Naive thymus-derived CD4-positive, alpha-beta T cell (primary cell): ENCODE results near the gene ATP2B2. TPM values are rescaled to one million over a fixed set of nuclear protein-coding genes. Genes with fewer than 3 reads are reported as not detected.

ENCODE experiments used
- ATAC-seq: fragments of 150-1000 bp; cut with Tn5 transposase; 2 replicates; pipeline ENCODE4 v1.10.0; 2021; ENCODE audit warnings: mild to moderate bottlenecking, moderate library complexity
- CTCF ChIA-PET: fragments of 350-600 bp; sonication (Branson Sonifier 250); formaldehyde crosslinking; loops from one replicate; lab custom pipeline; 2021; ENCODE audit warnings: antibody characterized with exemption; lab: Charles Lee
- POLR2A ChIA-PET: fragments of 350-600 bp; sonication (Branson Sonifier 250); formaldehyde crosslinking; loops from one replicate; lab custom pipeline; 2021; ENCODE audit warnings: antibody characterized with exemption, inconsistent platforms; lab: Charles Lee
- DNase-seq, 9 donors: peaks; one replicate each; pipeline versions ENCODE4 v3.0.0 to v3.0.0-alpha.2; 2020 to 2022; ENCODE audit warnings: mixed read lengths in 1 of 9
- H3K27ac ChIP-seq: one replicate; pipeline ENCODE4 v1.7.0; 2013; ENCODE audit warnings: mild to moderate bottlenecking, low read depth, low read length, moderate library complexity
- H3K27me3 ChIP-seq, 2 donors: one replicate each; pipeline ENCODE4 v1.7.0; 2013; ENCODE audit warnings: low read length in 2 of 2, mild to moderate bottlenecking in 2 of 2, moderate library complexity in 2 of 2; ENCODE audit not compliant: control insufficient read depth in 2 of 2, insufficient read depth in 2 of 2
- H3K36me3 ChIP-seq, 3 experiments: 1 replicate in 2 of 3; 2 replicates in 1 of 3; pipeline ENCODE4 v1.7.0; 2013; ENCODE audit warnings: low read length in 3 of 3, mild to moderate bottlenecking in 3 of 3, moderate library complexity in 1 of 3; ENCODE audit not compliant: insufficient read depth in 3 of 3, control insufficient read depth in 2 of 3
- H3K4me1 ChIP-seq, 2 donors: one replicate each; pipeline ENCODE4 v1.7.0; 2013; ENCODE audit warnings: low read length in 2 of 2, mild to moderate bottlenecking in 2 of 2, moderate library complexity in 1 of 2; ENCODE audit not compliant: control insufficient read depth in 2 of 2, insufficient read depth in 2 of 2
- H3K4me3 ChIP-seq: 2 replicates; pipeline ENCODE4 v1.7.0; 2013; ENCODE audit warnings: mild to moderate bottlenecking, low read length
- H3K9me3 ChIP-seq, 3 experiments: 1 replicate in 2 of 3; 2 replicates in 1 of 3; pipeline ENCODE4 v1.7.0; 2013; ENCODE audit warnings: low read length in 3 of 3; ENCODE audit not compliant: control insufficient read depth in 2 of 3
- H3K27ac Mint-ChIP-seq, 9 donors: one replicate each; pipeline ENCODE4 v1.8.0; 2020 to 2022; ENCODE audit warnings: mixed read lengths in 9 of 9, mild to moderate bottlenecking in 8 of 9, moderate library complexity in 5 of 9, inconsistent platforms in 2 of 9
- H3K27me3 Mint-ChIP-seq, 5 donors: one replicate each; pipeline ENCODE4 v1.8.0; 2021 to 2022; ENCODE audit warnings: mixed read lengths in 5 of 5, mild to moderate bottlenecking in 1 of 5
- H3K36me3 Mint-ChIP-seq, 5 donors: one replicate each; pipeline ENCODE4 v1.8.0; 2020 to 2022; ENCODE audit warnings: mixed read lengths in 5 of 5, mild to moderate bottlenecking in 3 of 5, inconsistent platforms in 1 of 5
- H3K4me1 Mint-ChIP-seq, 7 donors: one replicate each; pipeline ENCODE4 v1.8.0; 2020 to 2022; ENCODE audit warnings: mixed read lengths in 7 of 7, mild to moderate bottlenecking in 3 of 7, inconsistent platforms in 1 of 7
- H3K4me3 Mint-ChIP-seq, 10 donors: one replicate each; pipeline ENCODE4 v1.8.0; 2020 to 2022; ENCODE audit warnings: mild to moderate bottlenecking in 10 of 10, mixed read lengths in 10 of 10, moderate library complexity in 6 of 10, inconsistent platforms in 2 of 10
- H3K9me3 Mint-ChIP-seq, 11 donors: one replicate each; pipeline ENCODE4 v1.8.0; 2020 to 2022; ENCODE audit warnings: mixed read lengths in 11 of 11, mild to moderate bottlenecking in 4 of 11, inconsistent platforms in 1 of 11, moderate library complexity in 1 of 11
- intact Hi-C, 2 donors: fragments of 100-400 bp; cut with micrococcal nuclease; formaldehyde crosslinking; loops; one replicate each; pipeline ENCODE4 v1.15.1; 2023
- polyA plus RNA-seq, 2 donors: library from polyadenylated mRNA; unstranded; fragments of 300-500 nt; fragmentation: Illumina TruSeq; gene quantifications; one replicate each; pipeline ENCODE4 v1.2.3, GENCODE V29; 2021
- total RNA-seq, 6 experiments: library from RNA in 5 of 6; stranded (reverse) in 5 of 6; gene quantifications; 1 replicate in 5 of 6; 2 replicates in 1 of 6; pipeline ENCODE4 v1.2.3 and lab custom pipeline; 2021 to 2026

ATP2B2 gene
- total and polyA plus RNA-seq, 7 experiments from 2014 or later: not detected

- Histone ChIP-seq H3K27me3 (no peaks in the 10 kb centered on the region), H3K9me3 (no peaks in the 10 kb centered on the region), H3K36me3 (no peaks in the 10 kb centered on the region), H3K4me1 (no peaks in the 10 kb centered on the region), H3K4me3 (no peak overlapping the region), H3K27ac (no peak overlapping the region)
- no peak overlapping the region for H3K27ac Mint-ChIP-seq
- no peak overlapping the region for H3K4me3 Mint-ChIP-seq
- H3K4me1 Mint-ChIP-seq: peaks cover 0 to 3% (median 0%) of the 10 kb centered on the region in 7 donors
- ChIA-PET CTCF (no interaction called here), POLR2A (no interaction called here)
- DNase-seq: no peak
- no peaks in the 10 kb centered on the region for H3K9me3 Mint-ChIP-seq
- no peaks in the 10 kb centered on the region for H3K36me3 Mint-ChIP-seq
- H3K27me3 Mint-ChIP-seq: peaks cover 0 to 17% (median 7%) of the 10 kb centered on the region in 5 donors
- ATAC-seq: no peak
- intact Hi-C loops: no loop called here
These were observed 4.8 kb upstream of the ATP2B2 start for GRCh38 chr3:10510086-10510742.

GRCh38 chr3:10509325-10509724, 3.9 kb upstream of the ATP2B2 start:
- peaks cover 0 to 3% (median 0%) of the 10 kb centered on the region in 7 donors for H3K4me1 Mint-ChIP-seq
- no peaks in the 10 kb centered on the region for H3K36me3 ChIP-seq
- no peak overlapping the region for H3K4me3 ChIP-seq
- H3K9me3 Mint-ChIP-seq: no peaks in the 10 kb centered on the region
- no peaks in the 10 kb centered on the region for H3K36me3 Mint-ChIP-seq
- ChIA-PET POLR2A (interaction anchor here (0.6 kb wide), 1 partner anchor 960 kb away, joined by 4 read pairs; no protein-coding TSS in a partner anchor), CTCF (no interaction called here)
- H3K4me3 Mint-ChIP-seq: no peak overlapping the region
- H3K27ac ChIP-seq: no peak overlapping the region
- H3K9me3 ChIP-seq: no peaks in the 10 kb centered on the region
- H3K27ac Mint-ChIP-seq: no peak overlapping the region
- no peaks in the 10 kb centered on the region for H3K4me1 ChIP-seq
- H3K27me3 Mint-ChIP-seq: peaks cover 0 to 24% (median 7%) of the 10 kb centered on the region in 5 donors
- DNase-seq (no peak), ATAC-seq (no peak)
- intact Hi-C loops: loop anchor here in 1 of 2 donors (10.0 kb wide), 1 partner anchor 75 kb away; no protein-coding TSS in a partner anchor
- H3K27me3 ChIP-seq: peaks cover 0 to 4% of the 10 kb centered on the region in 2 donors

- H3K4me1 Mint-ChIP-seq: peaks cover 0 to 3% (median 0%) of the 10 kb centered on the region in 7 donors
- H3K27ac ChIP-seq: no peak overlapping the region
- ATAC-seq (no peak), DNase-seq (no peak)
- H3K36me3 Mint-ChIP-seq: no peaks in the 10 kb centered on the region
- no peaks in the 10 kb centered on the region for H3K9me3 Mint-ChIP-seq
- H3K27me3 Mint-ChIP-seq: peaks cover 0 to 30% (median 12%) of the 10 kb centered on the region in 5 donors
- H3K4me1 ChIP-seq: no peaks in the 10 kb centered on the region
- ChIA-PET POLR2A (interaction anchor here (0.6 kb wide), 1 partner anchor 960 kb away, joined by 4 read pairs; no protein-coding TSS in a partner anchor), CTCF (no interaction called here)
- no peak overlapping the region for H3K4me3 ChIP-seq
- peaks cover 0 to 4% of the 10 kb centered on the region in 2 donors for H3K27me3 ChIP-seq
- no peaks in the 10 kb centered on the region for H3K9me3 ChIP-seq
- no peak overlapping the region for H3K27ac Mint-ChIP-seq
- intact Hi-C loops: loop anchor here in 1 of 2 donors (10.0 kb wide), 1 partner anchor 74 kb away; no protein-coding TSS in a partner anchor
- no peaks in the 10 kb centered on the region for H3K36me3 ChIP-seq
- no peak overlapping the region for H3K4me3 Mint-ChIP-seq
These were observed 3.4 kb upstream of the ATP2B2 start for GRCh38 chr3:10508619-10509260.

GRCh38 chr3:10508235-10508618, 2.8 kb upstream of the ATP2B2 start:
- CTCF ChIA-PET: no interaction called here
- H3K27ac Mint-ChIP-seq: no peak overlapping the region

GRCh38 chr3:10507331-10507730, 1.9 kb upstream of the ATP2B2 start:
- Histone ChIP-seq H3K4me1 (no peaks in the 10 kb centered on the region), H3K27ac (no peak overlapping the region), H3K36me3 (no peaks in the 10 kb centered on the region), H3K9me3 (no peaks in the 10 kb centered on the region), H3K27me3 (peaks cover 0 to 4% of the 10 kb centered on the region in 2 donors), H3K4me3 (no peak overlapping the region)
- H3K4me1 Mint-ChIP-seq: peaks cover 0 to 3% (median 0%) of the 10 kb centered on the region in 7 donors
- no peaks in the 10 kb centered on the region for H3K9me3 Mint-ChIP-seq
- ATAC-seq: no peak
- CTCF ChIA-PET: no interaction called here
- H3K27ac Mint-ChIP-seq: no peak overlapping the region
- no peaks in the 10 kb centered on the region for H3K36me3 Mint-ChIP-seq
- peak overlapping the region in 1 of 10 donors; percentile 17 for H3K4me3 Mint-ChIP-seq
- POLR2A ChIA-PET: no interaction called here
- DNase-seq: no peak
- intact Hi-C loops: loop anchor here in 1 of 2 donors (10.0 kb wide), 1 partner anchor 73 kb away; no protein-coding TSS in a partner anchor
- peaks cover 0 to 31% (median 21%) of the 10 kb centered on the region in 5 donors for H3K27me3 Mint-ChIP-seq

More at GRCh38 chr3:10508235-10508618, 2.8 kb upstream of the ATP2B2 start:
- POLR2A ChIA-PET: no interaction called here
- H3K27ac ChIP-seq: no peak overlapping the region
- H3K36me3 Mint-ChIP-seq: no peaks in the 10 kb centered on the region
- H3K27me3 Mint-ChIP-seq: peaks cover 0 to 31% (median 14%) of the 10 kb centered on the region in 5 donors
- DNase-seq (no peak), ATAC-seq (no peak)
- intact Hi-C loops: loop anchor here in 1 of 2 donors (10.0 kb wide), 1 partner anchor 73 kb away; no protein-coding TSS in a partner anchor
- H3K9me3 Mint-ChIP-seq: no peaks in the 10 kb centered on the region
- peak overlapping the region in 1 of 10 donors; percentile 25 for H3K4me3 Mint-ChIP-seq
- no peak overlapping the region for H3K4me3 ChIP-seq
- peaks cover 0 to 4% of the 10 kb centered on the region in 2 donors for H3K27me3 ChIP-seq
- peaks cover 0 to 3% (median 0%) of the 10 kb centered on the region in 7 donors for H3K4me1 Mint-ChIP-seq
- no peaks in the 10 kb centered on the region for H3K36me3 ChIP-seq
- H3K4me1 ChIP-seq: no peaks in the 10 kb centered on the region
- no peaks in the 10 kb centered on the region for H3K9me3 ChIP-seq

GRCh38 chr3:10506696-10507095, 1.3 kb upstream of the ATP2B2 start:
- H3K27ac ChIP-seq: no peak overlapping the region
- POLR2A ChIA-PET: no interaction called here
- CTCF ChIA-PET: no interaction called here
- peaks cover 0 to 4% of the 10 kb centered on the region in 2 donors for H3K27me3 ChIP-seq
- H3K4me3 ChIP-seq: no peak overlapping the region
- Mint-ChIP-seq H3K9me3 (no peaks in the 10 kb centered on the region), H3K4me1 (peaks cover 0 to 3% (median 0%) of the 10 kb centered on the region in 7 donors), H3K27me3 (peaks cover 0 to 31% (median 27%) of the 10 kb centered on the region in 5 donors), H3K4me3 (peak overlapping the region in 3 of 10 donors; percentile 36 to 70 (median 61)), H3K27ac (no peak overlapping the region), H3K36me3 (no peaks in the 10 kb centered on the region)
- no peaks in the 10 kb centered on the region for H3K9me3 ChIP-seq
- no peak for DNase-seq
- intact Hi-C loops: loop anchor here in 1 of 2 donors (10.0 kb wide), 1 partner anchor 72 kb away; no protein-coding TSS in a partner anchor
- H3K4me1 ChIP-seq: no peaks in the 10 kb centered on the region
- no peaks in the 10 kb centered on the region for H3K36me3 ChIP-seq
- ATAC-seq: no peak
